ENCODE results near the gene NDUFS4.

- TF ChIP-seq CTCF (conservative IDR thresholded peaks at IDR 0.05) (no peak), ZFX (IDR thresholded peaks at IDR 0.05) (no peak)
Measured at GRCh38 chr5:53515988-53516387, 44.5 kb upstream of the NDUFS4 start.
